Measurements from ENCODE around the gene GALNT17. TPM values are rescaled to one million over a fixed set of nuclear protein-coding genes. Genes with fewer than 3 reads are reported as not detected.

The GALNT17 gene
- total and polyA plus RNA-seq, 4 donors: 2.8 to 10.8 (median 7.4) TPM

DNA sequence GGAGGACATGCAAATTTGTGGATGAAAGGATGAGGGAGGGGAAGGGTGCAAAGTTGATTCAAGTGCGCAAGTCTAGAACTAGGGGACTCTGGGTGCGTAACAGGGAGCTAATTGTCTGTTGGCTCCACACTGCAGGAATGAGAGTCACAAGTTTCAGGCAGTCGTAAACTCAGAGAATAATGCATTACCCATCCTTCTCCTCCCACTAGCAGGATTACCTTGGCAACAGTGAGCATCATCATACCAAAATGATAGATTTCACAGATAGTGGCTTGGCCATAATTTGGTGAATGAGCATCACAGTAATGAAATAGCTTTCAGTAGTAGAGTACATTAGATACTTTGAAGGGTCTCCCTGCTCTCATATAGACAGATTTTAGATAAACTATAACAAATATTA is 565.5 kb downstream of the GALNT17 start:
- Histone ChIP-seq H3K27me3 (ENCODE audit: control insufficient read depth in 3 of 3, insufficient read depth in 3 of 3, low read length in 2 of 3) (no peaks in the 10 kb centered on the region), H3K36me3 (ENCODE audit: control insufficient read depth in 4 of 4, insufficient read depth in 4 of 4, low read length in 4 of 4) (no peaks in the 10 kb centered on the region), H3K27ac (ENCODE audit: low read depth in 1 of 2, low read length in 1 of 2) (no peak overlapping the region), H3K4me1 (ENCODE audit: control insufficient read depth in 5 of 5, insufficient read depth in 5 of 5, low read length in 5 of 5) (peaks cover 0 to 5% (median 0%) of the 10 kb centered on the region in 5 donors), H3K9ac (ENCODE audit: insufficient read depth in 1 of 2, low read length in 2 of 2) (no peak overlapping the region), H3K9me3 (ENCODE audit: control insufficient read depth in 4 of 4, insufficient read depth in 3 of 4, low read length in 3 of 4) (no peaks in the 10 kb centered on the region), H3K4me3 (no peak overlapping the region)
- no peak for ATAC-seq (ENCODE audit: insufficient read depth, low FRiP score)
- 95 to 98% methylated on average over 3 of the region's 3 CpGs for WGBS, 2 donors
- DNase-seq: no peak
- TF ChIP-seq, protein P1, sequence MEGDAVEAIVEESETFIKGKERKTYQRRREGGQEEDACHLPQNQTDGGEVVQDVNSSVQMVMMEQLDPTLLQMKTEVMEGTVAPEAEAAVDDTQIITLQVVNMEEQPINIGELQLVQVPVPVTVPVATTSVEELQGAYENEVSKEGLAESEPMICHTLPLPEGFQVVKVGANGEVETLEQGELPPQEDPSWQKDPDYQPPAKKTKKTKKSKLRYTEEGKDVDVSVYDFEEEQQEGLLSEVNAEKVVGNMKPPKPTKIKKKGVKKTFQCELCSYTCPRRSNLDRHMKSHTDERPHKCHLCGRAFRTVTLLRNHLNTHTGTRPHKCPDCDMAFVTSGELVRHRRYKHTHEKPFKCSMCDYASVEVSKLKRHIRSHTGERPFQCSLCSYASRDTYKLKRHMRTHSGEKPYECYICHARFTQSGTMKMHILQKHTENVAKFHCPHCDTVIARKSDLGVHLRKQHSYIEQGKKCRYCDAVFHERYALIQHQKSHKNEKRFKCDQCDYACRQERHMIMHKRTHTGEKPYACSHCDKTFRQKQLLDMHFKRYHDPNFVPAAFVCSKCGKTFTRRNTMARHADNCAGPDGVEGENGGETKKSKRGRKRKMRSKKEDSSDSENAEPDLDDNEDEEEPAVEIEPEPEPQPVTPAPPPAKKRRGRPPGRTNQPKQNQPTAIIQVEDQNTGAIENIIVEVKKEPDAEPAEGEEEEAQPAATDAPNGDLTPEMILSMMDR (IDR thresholded peaks at IDR 0.05; ENCODE audit: control extremely low read depth, extremely low read depth): no peak

DNA sequence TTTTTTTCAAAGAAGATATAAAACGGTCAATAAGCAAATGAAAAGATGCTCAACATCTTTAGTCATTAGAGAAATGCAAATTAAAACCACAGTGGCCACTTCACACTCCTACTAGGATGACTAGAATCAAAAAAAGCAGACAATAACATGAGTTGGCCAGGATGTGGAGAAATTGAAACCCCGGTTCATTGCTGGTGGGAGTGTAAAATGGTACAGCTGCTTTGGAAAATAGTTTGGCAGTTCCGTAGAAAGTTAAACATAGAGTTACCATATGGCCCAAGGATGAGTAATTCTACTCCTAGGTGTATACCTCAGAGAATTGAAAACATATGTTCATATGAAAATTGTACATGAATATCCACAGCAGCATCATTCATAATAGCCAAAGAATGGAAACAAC is 573.3 kb downstream of the GALNT17 start:
- DNase-seq (no peak), ATAC-seq (ENCODE audit: insufficient read depth, low FRiP score) (no peak)
- 74 to 84% methylated on average over 3 of the region's 3 CpGs for WGBS, 2 donors
- Histone ChIP-seq H3K9me3 (ENCODE audit: control insufficient read depth in 4 of 4, insufficient read depth in 3 of 4, low read length in 3 of 4) (peaks cover 0 to 5% (median 2%) of the 10 kb centered on the region in 4 donors), H3K4me3 (no peak overlapping the region), H3K27me3 (ENCODE audit: control insufficient read depth in 3 of 3, insufficient read depth in 3 of 3, low read length in 2 of 3) (no peaks in the 10 kb centered on the region), H3K4me1 (ENCODE audit: control insufficient read depth in 5 of 5, insufficient read depth in 5 of 5, low read length in 5 of 5) (no peaks in the 10 kb centered on the region), H3K9ac (ENCODE audit: insufficient read depth in 1 of 2, low read length in 2 of 2) (no peak overlapping the region), H3K36me3 (ENCODE audit: control insufficient read depth in 4 of 4, insufficient read depth in 4 of 4, low read length in 4 of 4) (no peaks in the 10 kb centered on the region), H3K27ac (ENCODE audit: low read depth in 1 of 2, low read length in 1 of 2) (no peak overlapping the region)
- TF ChIP-seq, protein P1 (IDR thresholded peaks at IDR 0.05; ENCODE audit: control extremely low read depth, extremely low read depth): no peak

DNA sequence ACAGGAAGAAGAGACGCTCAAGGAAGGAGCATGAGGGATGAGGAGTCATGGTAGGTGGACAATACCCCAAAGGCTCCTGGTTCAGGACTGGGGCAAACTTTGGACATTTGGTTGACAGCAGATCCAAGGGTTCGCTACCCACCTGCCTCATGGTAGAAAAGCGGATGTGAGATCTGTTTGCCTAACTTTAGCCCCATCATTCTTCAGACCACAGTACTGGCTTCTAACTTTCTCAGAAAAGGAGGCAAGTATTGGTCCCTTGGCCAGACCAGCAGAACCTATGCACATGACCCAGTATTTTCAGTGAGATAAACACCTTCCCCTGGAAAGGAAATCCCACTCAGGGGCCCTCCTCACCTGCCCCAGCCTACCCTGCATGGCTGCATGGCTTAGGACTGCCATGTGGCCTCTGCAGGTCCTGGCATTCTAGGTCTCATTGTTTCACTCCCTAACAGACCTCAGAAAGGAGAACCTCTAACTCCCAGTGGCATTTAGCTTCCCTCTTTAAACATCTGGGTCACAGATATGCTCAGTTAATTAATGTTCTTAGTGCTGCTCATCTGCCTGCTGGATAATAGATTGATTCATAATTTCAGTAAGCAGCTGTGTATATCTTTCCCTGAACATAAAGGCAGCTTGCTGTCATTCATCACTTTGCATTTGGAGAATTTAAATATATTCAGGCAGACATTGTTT is 574.1 kb downstream of the GALNT17 start:
- H3K9me3 ChIP-seq (ENCODE audit: control insufficient read depth in 4 of 4, insufficient read depth in 3 of 4, low read length in 3 of 4): peaks cover 0 to 5% (median 2%) of the 10 kb centered on the region in 4 donors
- H3K27ac ChIP-seq (ENCODE audit: low read depth in 1 of 2, low read length in 1 of 2): no peak overlapping the region
- TF ChIP-seq, protein P1 (IDR thresholded peaks at IDR 0.05; ENCODE audit: control extremely low read depth, extremely low read depth): no peak
- H3K4me3 ChIP-seq: no peak overlapping the region
- no peaks in the 10 kb centered on the region for H3K36me3 ChIP-seq (ENCODE audit: control insufficient read depth in 4 of 4, insufficient read depth in 4 of 4, low read length in 4 of 4)
- ATAC-seq (ENCODE audit: insufficient read depth, low FRiP score) (no peak), DNase-seq (no peak)
- no peak overlapping the region for H3K9ac ChIP-seq (ENCODE audit: insufficient read depth in 1 of 2, low read length in 2 of 2)
- H3K27me3 ChIP-seq (ENCODE audit: control insufficient read depth in 3 of 3, insufficient read depth in 3 of 3, low read length in 2 of 3): no peaks in the 10 kb centered on the region
- H3K4me1 ChIP-seq (ENCODE audit: control insufficient read depth in 5 of 5, insufficient read depth in 5 of 5, low read length in 5 of 5): no peaks in the 10 kb centered on the region
- 90 to 97% methylated on average over 3 of the region's 3 CpGs for WGBS, 2 donors

DNA sequence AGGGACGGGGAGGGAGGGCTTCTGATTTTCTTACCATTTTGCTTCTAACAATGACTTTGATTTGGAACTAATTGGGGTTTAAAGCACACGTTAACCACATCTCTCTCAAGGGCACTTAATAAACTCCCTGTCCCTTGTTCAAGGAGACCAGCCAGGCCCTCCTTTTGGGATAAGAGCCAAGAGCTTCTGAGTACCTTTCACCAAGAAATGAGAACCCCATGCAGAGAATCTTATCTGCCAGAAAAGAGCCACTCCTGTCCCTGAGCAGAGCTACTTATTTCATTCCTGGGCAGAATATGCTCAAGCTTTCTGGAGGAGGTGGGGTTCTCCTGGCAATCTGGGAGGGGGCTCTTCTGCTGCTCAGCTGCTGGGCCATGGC is 574.6 kb downstream of the GALNT17 start:
- H3K9me3 ChIP-seq (ENCODE audit: control insufficient read depth in 4 of 4, insufficient read depth in 3 of 4, low read length in 3 of 4): peaks cover 0 to 5% (median 2%) of the 10 kb centered on the region in 4 donors
- no peaks in the 10 kb centered on the region for H3K36me3 ChIP-seq (ENCODE audit: control insufficient read depth in 4 of 4, insufficient read depth in 4 of 4, low read length in 4 of 4)
- no peaks in the 10 kb centered on the region for H3K4me1 ChIP-seq (ENCODE audit: control insufficient read depth in 5 of 5, insufficient read depth in 5 of 5, low read length in 5 of 5)
- H3K4me3 ChIP-seq: no peak overlapping the region
- H3K9ac ChIP-seq (ENCODE audit: insufficient read depth in 1 of 2, low read length in 2 of 2): no peak overlapping the region
- no peak overlapping the region for H3K27ac ChIP-seq (ENCODE audit: low read depth in 1 of 2, low read length in 1 of 2)
- DNase-seq (no peak), ATAC-seq (ENCODE audit: insufficient read depth, low FRiP score) (no peak)
- 30 to 43% methylated on average over 2 of the region's 2 CpGs for WGBS, 2 donors
- H3K27me3 ChIP-seq (ENCODE audit: control insufficient read depth in 3 of 3, insufficient read depth in 3 of 3, low read length in 2 of 3): no peaks in the 10 kb centered on the region
- TF ChIP-seq, protein P1 (IDR thresholded peaks at IDR 0.05; ENCODE audit: control extremely low read depth, extremely low read depth): no peak

Measured in lung (tissue), 12 donors.